GM12878 (cell line): ENCODE measurements around the gene EXOC4. TPM values are rescaled to one million over a fixed set of nuclear protein-coding genes. Genes with fewer than 3 reads are reported as not detected.

ENCODE experiments used
- ATAC-seq: fragments of 200-7000 bp; cut with Tn5 transposase; 3 replicates; pipeline ENCODE4 v1.9.1; 2020; ENCODE audit warnings: mild to moderate bottlenecking, moderate library complexity
- BruUV-seq: library from RNA; stranded (reverse); fragments of 400-500 nt; replicated peaks from 2 replicates; lab custom pipeline; 2021; lab: Mats Ljungman, UMichigan
- CTCF ChIA-PET: fragments of 300-600 bp; sonication (Branson Sonifier 250); formaldehyde crosslinking; extraction: SDS; loops from one replicate; lab custom pipeline; 2021; ENCODE audit warnings: inconsistent platforms; lab: Yijun Ruan, JAX
- POLR2A ChIA-PET: fragments of 350-600 bp; formaldehyde crosslinking; extraction: SDS; loops from one replicate; lab custom pipeline; 2021; ENCODE audit warnings: inconsistent platforms; lab: Charles Lee
- RAD21 ChIA-PET: fragments of 300-600 bp; sonication (Branson Sonifier 250); formaldehyde crosslinking; loops from one replicate; lab custom pipeline; 2023; ENCODE audit warnings: antibody characterized with exemption; ENCODE audit not compliant: unreplicated experiment; lab: Charles Lee
- SMC1A ChIA-PET: fragments of 300-600 bp; sonication (Branson Sonifier 250); formaldehyde crosslinking; loops from one replicate; lab custom pipeline; 2023; ENCODE audit not compliant: unreplicated experiment, uncharacterized antibody; lab: Charles Lee
- DNase-seq: peaks from one replicate; pipeline ENCODE4 v3.0.0-alpha.2; 2011; ENCODE audit warnings: low read depth, low spot score
- FAIRE-seq: peaks from 3 replicates; lab custom pipeline; 2011; peaks lifted over from hg19 to GRCh38; lab: Jason Lieb, UNC
- H2AFZ ChIP-seq: 2 replicates; pipeline ENCODE4 v1.6.0; 2011; ENCODE audit warnings: low read depth, low read length, control low read depth; ENCODE audit not compliant: control insufficient read depth
- H3K27ac ChIP-seq: 2 replicates; pipeline ENCODE4 v1.5.1; 2011; ENCODE audit warnings: control low read depth; ENCODE audit not compliant: control insufficient read depth, insufficient read depth
- H3K27me3 ChIP-seq, 2 experiments: replicated peaks in 1 of 2; 2 replicates each; pipeline versions ENCODE4 v1.6.0 to v1.6.1; 2011; ENCODE audit warnings: low read length in 1 of 2; ENCODE audit not compliant: control insufficient read depth in 2 of 2, insufficient read depth in 2 of 2
- H3K36me3 ChIP-seq, 2 experiments: 2 replicates each; pipeline ENCODE4 v1.5.1; 2011; ENCODE audit warnings: low read length in 1 of 2; ENCODE audit not compliant: control insufficient read depth in 2 of 2, insufficient read depth in 2 of 2
- H3K4me1 ChIP-seq: 2 replicates; pipeline ENCODE4 v1.6.1; 2011; ENCODE audit warnings: mild to moderate bottlenecking, low read length, moderate library complexity, mixed read lengths; ENCODE audit not compliant: control insufficient read depth, insufficient read depth
- H3K4me2 ChIP-seq: 2 replicates; pipeline ENCODE4 v1.6.0; 2011; ENCODE audit warnings: control low read depth; ENCODE audit not compliant: control insufficient read depth, insufficient read depth
- H3K4me3 ChIP-seq: fragments of 200-600 bp; sonication (generic); 2 replicates; pipeline ENCODE4 v1.5.1; 2016
- H3K79me2 ChIP-seq: 2 replicates; pipeline ENCODE4 v1.6.0; 2011; ENCODE audit warnings: low read length; ENCODE audit not compliant: control insufficient read depth, insufficient read depth
- H3K9ac ChIP-seq: 2 replicates; pipeline ENCODE4 v1.8.0; 2011; ENCODE audit warnings: low read length, control low read depth, mixed read lengths; ENCODE audit not compliant: control insufficient read depth, insufficient read depth
- H3K9me3 ChIP-seq: replicated peaks from 3 replicates; pipeline ENCODE4 v1.5.1; 2011; ENCODE audit warnings: mild to moderate bottlenecking, low read length; ENCODE audit not compliant: control insufficient read depth, insufficient read depth
- H4K20me1 ChIP-seq: 2 replicates; pipeline ENCODE4 v1.6.0; 2011; ENCODE audit not compliant: control insufficient read depth, insufficient read depth
- CBFB ChIP-seq: IDR thresholded peaks from 2 replicates; pipeline ENCODE4 v1.6.1; 2016; ENCODE audit warnings: antibody characterized with exemption, low read depth
- ZBTB40 ChIP-seq: fragments of 450-650 bp; IDR thresholded peaks from 2 replicates; pipeline ENCODE4 v1.6.1; 2016; ENCODE audit warnings: mild to moderate bottlenecking, moderate library complexity, borderline replicate concordance
- WGBS: methylation state at CpG from one replicate; pipeline ENCODE4 v1.1.6; 2016; ENCODE audit warnings: low lambda C conversion rate; ENCODE audit not compliant: insufficient replicate concordance, insufficient coverage; ENCODE audit errors: missing lambda C conversion rate; 5-methylcytosine and 5-hydroxymethylcytosine counted together
- in situ Hi-C: fragments of 300-500 bp; cut with MboI; formaldehyde crosslinking; loops from 9 replicates; pipeline ENCODE4 v1.14.3; 2018; ENCODE audit warnings: mixed read lengths
- intact Hi-C: fragments of 100-400 bp; cut with micrococcal nuclease; formaldehyde crosslinking; loops from one replicate; pipeline ENCODE4 v1.14.2; 2022; ENCODE audit not compliant: unreplicated experiment
- polyA plus RNA-seq, 11 experiments: library from polyadenylated mRNA; depleted of rRNA in 4 of 11; unstranded in 6 of 11; stranded (reverse) in 5 of 11; fragments of >200 nt; fragmentation: Nextera tagmentation in 4 of 11; fragmentation: Illumina TruSeq in 1 of 11; extraction: Ambion mirVana in 4 of 11; extraction: Trizol in 1 of 11; gene quantifications; 1 replicate in 1 of 11; 2 replicates in 10 of 11; pipeline versions ENCODE4 v1.2.1 to v1.2.3, GENCODE V29; 2011 to 2016; ENCODE audit warnings: inconsistent platforms in 2 of 11, missing spikeins in 2 of 11, low read depth in 1 of 11
- total RNA-seq, 4 experiments: library from RNA; depleted of rRNA in 3 of 4; stranded (reverse); fragments of >200 nt in 3 of 4; fragmentation: Illumina TruSeq in 1 of 4; extraction: Trizol in 1 of 4; gene quantifications; 2 replicates each; pipeline versions ENCODE4 v1.2.1 to v1.2.3, GENCODE V29; 2013 to 2021
- TF ChIP-seq, protein P1 (sequence below): IDR thresholded peaks from 2 replicates; pipeline ENCODE4 v1.6.1; 2012; ENCODE audit warnings: low read length, inconsistent platforms
- TF ChIP-seq, protein P2 (sequence below): fragments of 150-350 bp; IDR thresholded peaks from 2 replicates; pipeline ENCODE4 v1.6.1; 2016; ENCODE audit warnings: low read depth, low read length
- TF ChIP-seq, protein P3 (sequence below): fragments of 450-650 bp; IDR thresholded peaks from 2 replicates; pipeline ENCODE4 v1.6.1; 2018; ENCODE audit warnings: mild to moderate bottlenecking, low read depth, moderate library complexity; ENCODE audit not compliant: partially characterized antibody

EXOC4 gene
- total and polyA plus RNA-seq, 10 of the 15 experiments (the other 5 are each of a cell fraction or from before 2014, with no cell fraction given): 13.2 to 44.5 (median 29.6) TPM

GRCh38 chr7:133761443-133761842 is 508.6 kb downstream of the EXOC4 start (continued):
- no peak for TF ChIP-seq ZBTB40
- TF ChIP-seq, protein P1, sequence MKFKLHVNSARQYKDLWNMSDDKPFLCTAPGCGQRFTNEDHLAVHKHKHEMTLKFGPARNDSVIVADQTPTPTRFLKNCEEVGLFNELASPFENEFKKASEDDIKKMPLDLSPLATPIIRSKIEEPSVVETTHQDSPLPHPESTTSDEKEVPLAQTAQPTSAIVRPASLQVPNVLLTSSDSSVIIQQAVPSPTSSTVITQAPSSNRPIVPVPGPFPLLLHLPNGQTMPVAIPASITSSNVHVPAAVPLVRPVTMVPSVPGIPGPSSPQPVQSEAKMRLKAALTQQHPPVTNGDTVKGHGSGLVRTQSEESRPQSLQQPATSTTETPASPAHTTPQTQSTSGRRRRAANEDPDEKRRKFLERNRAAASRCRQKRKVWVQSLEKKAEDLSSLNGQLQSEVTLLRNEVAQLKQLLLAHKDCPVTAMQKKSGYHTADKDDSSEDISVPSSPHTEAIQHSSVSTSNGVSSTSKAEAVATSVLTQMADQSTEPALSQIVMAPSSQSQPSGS: no peak

- H3K9me3 ChIP-seq: no peaks in the 10 kb centered on the region
- intact Hi-C loops (no loop called here), in situ Hi-C loops (no loop called here)
- WGBS: 92% methylated on average over 3 of the region's 3 CpGs
- no peak for FAIRE-seq
- H3K9ac ChIP-seq: no peak overlapping the region
- no peak for ATAC-seq
- H3K4me1 ChIP-seq: no peaks in the 10 kb centered on the region
- H3K4me3 ChIP-seq: no peak overlapping the region
- H4K20me1 ChIP-seq: no peaks in the 10 kb centered on the region
- H3K4me2 ChIP-seq: no peak overlapping the region
- no peak overlapping the region for H3K27ac ChIP-seq
- ChIA-PET POLR2A (no interaction called here), RAD21 (interaction anchor here (0.6 kb wide), 1 partner anchor 18 kb away, joined by 3 read pairs; no protein-coding TSS in a partner anchor), CTCF (no interaction called here), SMC1A (no interaction called here)
- no TSS peak for BruUV-seq
- no peak for DNase-seq
- no peak overlapping the region for H2AFZ ChIP-seq
- no peaks in the 10 kb centered on the region for H3K27me3 ChIP-seq
- no peaks in the 10 kb centered on the region for H3K36me3 ChIP-seq
- H3K79me2 ChIP-seq: no peaks in the 10 kb centered on the region
- TF ChIP-seq, protein P2, sequence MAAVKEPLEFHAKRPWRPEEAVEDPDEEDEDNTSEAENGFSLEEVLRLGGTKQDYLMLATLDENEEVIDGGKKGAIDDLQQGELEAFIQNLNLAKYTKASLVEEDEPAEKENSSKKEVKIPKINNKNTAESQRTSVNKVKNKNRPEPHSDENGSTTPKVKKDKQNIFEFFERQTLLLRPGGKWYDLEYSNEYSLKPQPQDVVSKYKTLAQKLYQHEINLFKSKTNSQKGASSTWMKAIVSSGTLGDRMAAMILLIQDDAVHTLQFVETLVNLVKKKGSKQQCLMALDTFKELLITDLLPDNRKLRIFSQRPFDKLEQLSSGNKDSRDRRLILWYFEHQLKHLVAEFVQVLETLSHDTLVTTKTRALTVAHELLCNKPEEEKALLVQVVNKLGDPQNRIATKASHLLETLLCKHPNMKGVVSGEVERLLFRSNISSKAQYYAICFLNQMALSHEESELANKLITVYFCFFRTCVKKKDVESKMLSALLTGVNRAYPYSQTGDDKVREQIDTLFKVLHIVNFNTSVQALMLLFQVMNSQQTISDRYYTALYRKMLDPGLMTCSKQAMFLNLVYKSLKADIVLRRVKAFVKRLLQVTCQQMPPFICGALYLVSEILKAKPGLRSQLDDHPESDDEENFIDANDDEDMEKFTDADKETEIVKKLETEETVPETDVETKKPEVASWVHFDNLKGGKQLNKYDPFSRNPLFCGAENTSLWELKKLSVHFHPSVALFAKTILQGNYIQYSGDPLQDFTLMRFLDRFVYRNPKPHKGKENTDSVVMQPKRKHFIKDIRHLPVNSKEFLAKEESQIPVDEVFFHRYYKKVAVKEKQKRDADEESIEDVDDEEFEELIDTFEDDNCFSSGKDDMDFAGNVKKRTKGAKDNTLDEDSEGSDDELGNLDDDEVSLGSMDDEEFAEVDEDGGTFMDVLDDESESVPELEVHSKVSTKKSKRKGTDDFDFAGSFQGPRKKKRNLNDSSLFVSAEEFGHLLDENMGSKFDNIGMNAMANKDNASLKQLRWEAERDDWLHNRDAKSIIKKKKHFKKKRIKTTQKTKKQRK: no peak
- TF ChIP-seq, protein P3, sequence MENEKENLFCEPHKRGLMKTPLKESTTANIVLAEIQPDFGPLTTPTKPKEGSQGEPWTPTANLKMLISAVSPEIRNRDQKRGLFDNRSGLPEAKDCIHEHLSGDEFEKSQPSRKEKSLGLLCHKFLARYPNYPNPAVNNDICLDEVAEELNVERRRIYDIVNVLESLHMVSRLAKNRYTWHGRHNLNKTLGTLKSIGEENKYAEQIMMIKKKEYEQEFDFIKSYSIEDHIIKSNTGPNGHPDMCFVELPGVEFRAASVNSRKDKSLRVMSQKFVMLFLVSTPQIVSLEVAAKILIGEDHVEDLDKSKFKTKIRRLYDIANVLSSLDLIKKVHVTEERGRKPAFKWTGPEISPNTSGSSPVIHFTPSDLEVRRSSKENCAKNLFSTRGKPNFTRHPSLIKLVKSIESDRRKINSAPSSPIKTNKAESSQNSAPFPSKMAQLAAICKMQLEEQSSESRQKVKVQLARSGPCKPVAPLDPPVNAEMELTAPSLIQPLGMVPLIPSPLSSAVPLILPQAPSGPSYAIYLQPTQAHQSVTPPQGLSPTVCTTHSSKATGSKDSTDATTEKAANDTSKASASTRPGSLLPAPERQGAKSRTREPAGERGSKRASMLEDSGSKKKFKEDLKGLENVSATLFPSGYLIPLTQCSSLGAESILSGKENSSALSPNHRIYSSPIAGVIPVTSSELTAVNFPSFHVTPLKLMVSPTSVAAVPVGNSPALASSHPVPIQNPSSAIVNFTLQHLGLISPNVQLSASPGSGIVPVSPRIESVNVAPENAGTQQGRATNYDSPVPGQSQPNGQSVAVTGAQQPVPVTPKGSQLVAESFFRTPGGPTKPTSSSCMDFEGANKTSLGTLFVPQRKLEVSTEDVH: no peak
- TF ChIP-seq CBFB: no peak
Measured at GRCh38 chr7:133763076-133763640, 510.3 kb downstream of the EXOC4 start.
